DOHH2 (cell line): ENCODE measurements around the gene CYP2A6.

Experiments used
- CTCF ChIP-seq: fragments of 200-600 bp; sonication (generic); IDR thresholded peaks from one replicate; pipeline ENCODE4 v1.5.1; 2014; ENCODE audit warnings: antibody characterized with exemption, mild to moderate bottlenecking, low read depth, low read length; ENCODE audit not compliant: poor library complexity, severe bottlenecking
- EZH2phosphoT487 ChIP-seq: fragments of 200-600 bp; sonication (generic); IDR thresholded peaks from 2 replicates; pipeline ENCODE4 v1.6.1; 2017; ENCODE audit warnings: borderline replicate concordance, mild to moderate bottlenecking, antibody characterized with exemption, low read length, moderate library complexity, mixed read lengths

- TF ChIP-seq CTCF (peak; percentile 60), EZH2phosphoT487 (no peak)
These were observed 42.9 kb downstream of the CYP2A6 start for GRCh38 chr19:40807147-40808020.
